SHP77 (cell line): ENCODE measurements around the gene QRSL1.
A peak's percentile ranks its signal among the peaks of the same experiment; 100 is the strongest.

Experiments used
- DNase-seq, 2 experiments: peaks; one replicate each; lab custom pipeline; 2025; lab: John Stamatoyannopoulos, UW

The QRSL1 gene

GRCh38 chr6:106684011-106684410 lies 54.6 kb downstream of the QRSL1 start:
- DNase-seq, result no peak

- no peak for DNase-seq
These were observed 56.5 kb downstream of the QRSL1 start for GRCh38 chr6:106685833-106686232.

GRCh38 chr6:106688177-106688951 lies 59.0 kb downstream of the QRSL1 start:
- DNase-seq, result no peak

- peak; percentile 61 to 73 for DNase-seq
These were observed 62.9 kb downstream of the QRSL1 start for GRCh38 chr6:106692112-106692818.

- no peak for DNase-seq
These were observed 63.4 kb downstream of the QRSL1 start for GRCh38 chr6:106692819-106693208.

DNA sequence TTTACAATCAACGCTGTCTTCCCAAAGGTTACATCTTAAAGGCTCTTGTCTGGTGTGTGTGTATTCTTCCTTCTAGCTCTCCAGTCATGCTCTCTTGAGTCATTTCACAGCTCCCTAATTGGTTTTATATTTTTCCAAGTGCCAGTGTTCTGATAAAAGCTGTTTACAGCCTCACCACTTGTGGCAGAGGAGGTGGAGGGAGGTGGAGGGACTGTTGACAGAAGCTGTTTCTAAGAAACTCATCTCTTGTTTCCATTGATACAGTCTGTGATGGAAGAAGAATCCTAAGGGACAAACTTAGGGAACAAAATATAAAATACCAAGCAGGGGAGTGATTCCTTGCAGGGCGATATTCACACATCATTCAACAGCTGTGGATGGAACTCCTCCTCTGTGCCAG lies 64.0 kb downstream of the QRSL1 start:
- DNase-seq, result no peak

DNA sequence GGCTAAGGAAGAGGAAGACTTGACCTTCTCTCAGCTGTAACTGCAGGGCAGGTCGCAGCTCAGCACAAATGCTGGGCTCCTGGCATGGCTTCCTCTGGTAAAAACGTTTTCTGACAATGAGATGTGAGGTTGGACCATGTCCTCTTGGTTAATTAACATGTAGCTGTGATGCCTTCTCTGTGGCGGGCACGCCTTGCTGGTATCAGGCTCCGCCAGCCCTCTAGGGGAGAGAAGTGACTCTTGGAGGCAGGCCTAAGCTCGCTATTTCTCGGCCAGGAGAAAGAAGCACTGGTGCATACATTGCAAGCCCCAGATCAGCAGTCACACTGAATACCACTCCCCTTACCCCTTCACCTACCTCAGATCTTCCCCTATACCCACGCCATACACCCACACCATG lies 65.0 kb downstream of the QRSL1 start:
- DNase-seq, result no peak

DNA sequence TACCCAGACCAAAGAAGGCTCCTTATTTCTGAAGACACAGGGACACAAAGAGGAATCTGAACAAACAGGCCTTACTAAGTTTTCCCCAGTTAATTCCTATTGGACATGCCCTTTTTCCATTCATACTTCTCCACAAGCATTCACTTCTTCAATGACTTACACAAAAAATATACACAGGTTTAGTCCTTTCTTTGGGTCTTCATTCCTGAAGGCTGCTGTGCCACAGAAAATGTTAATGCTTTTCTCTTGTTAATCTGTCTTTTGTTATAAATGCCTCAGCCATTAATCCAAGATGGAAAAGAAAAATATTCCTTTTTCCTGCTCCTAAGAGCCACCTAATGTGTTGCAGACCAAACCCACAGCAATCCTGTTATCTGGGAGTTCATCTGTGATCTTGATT lies 71.2 kb downstream of the QRSL1 start:
- no peak for DNase-seq

DNA sequence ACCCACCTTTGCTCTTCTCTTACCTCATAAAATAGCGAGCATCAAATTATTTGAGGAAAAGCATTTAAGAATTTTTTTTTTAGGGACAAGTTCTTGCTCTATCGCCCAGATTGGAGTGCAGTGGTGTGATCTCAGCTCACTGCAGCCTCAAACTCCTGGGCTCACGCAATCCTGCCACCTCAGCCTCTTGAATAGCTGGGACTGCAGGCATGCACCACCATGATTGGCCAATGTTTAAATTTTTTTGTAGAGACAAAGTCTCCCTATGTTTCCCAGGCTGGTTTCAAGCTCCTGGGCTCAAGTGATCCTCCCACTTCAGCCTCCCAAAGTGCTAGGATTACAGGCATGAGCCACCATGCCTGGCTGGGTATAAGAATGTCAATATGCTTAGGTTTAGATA lies 71.8 kb downstream of the QRSL1 start:
- DNase-seq, result peak in 1 of 2 experiments; percentile 21

DNA sequence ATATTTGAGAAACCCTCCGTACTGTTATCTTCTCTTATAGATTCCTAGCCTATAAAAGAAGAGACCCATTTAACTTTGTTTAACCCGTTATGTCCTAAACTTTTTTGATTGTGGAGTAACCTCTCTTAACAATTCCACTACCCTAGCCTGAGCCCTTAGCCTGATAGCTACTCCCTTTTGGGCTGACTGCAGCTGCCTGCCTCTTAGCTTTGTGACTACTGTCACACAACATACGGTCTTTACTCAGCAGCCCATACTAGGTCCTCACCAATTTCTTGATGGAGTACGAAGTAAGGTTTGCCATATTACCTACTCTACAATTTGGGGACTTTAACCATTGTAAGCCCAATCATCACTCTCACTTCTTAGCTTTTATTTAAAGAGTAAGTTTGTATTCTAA lies 72.7 kb downstream of the QRSL1 start:
- peak; percentile 75 to 81 for DNase-seq

GRCh38 chr6:106702451-106703110 lies 73.2 kb downstream of the QRSL1 start:
- DNase-seq, result peak; percentile 90 to 93

GRCh38 chr6:106704327-106704726 lies 74.9 kb downstream of the QRSL1 start:
- no peak for DNase-seq

DNA sequence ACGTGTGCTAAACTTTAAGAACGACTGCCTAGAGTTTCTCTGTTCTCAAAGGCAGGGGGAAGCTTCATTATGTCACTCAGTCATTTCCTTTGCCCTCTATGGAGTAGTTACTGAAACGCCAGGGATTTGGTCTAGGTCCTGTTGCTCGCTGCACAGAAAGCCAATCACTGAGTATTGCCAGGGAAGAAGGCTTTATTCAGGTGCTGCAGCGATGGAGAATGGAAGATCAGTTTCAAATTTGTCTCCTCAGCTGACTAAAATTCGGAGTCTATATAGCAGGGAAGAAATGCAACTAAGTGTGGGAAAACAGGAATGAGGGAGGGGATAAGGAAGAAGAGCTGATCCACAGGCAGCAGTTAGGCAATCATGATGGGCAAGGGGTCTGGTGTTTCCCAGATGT lies 75.8 kb downstream of the QRSL1 start:
- no peak for DNase-seq

GRCh38 chr6:106710580-106710979 lies 81.2 kb downstream of the QRSL1 start:
- no peak for DNase-seq

DNA sequence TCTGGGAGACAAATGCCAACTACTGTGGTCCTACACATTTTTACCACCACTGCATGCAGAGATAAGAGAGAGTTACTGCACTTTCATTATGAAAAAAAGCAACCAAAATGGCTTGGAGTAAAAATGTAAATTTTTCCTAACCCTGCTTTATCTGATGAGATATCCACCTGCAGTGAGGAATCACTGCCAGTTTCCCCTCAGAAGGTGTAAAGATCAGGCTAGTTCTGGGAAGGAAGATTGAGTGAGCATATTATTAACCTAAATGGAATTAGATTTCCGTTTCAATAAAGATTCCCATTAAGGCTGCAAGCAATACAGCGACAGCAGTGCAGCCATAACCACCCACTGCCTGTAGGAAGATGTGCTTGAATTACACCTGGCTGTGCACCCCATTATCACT lies 84.9 kb downstream of the QRSL1 start:
- no peak for DNase-seq

- DNase-seq, result no peak
These were observed 86.5 kb downstream of the QRSL1 start for GRCh38 chr6:106715922-106716321.

GRCh38 chr6:106716966-106717365 lies 87.6 kb downstream of the QRSL1 start:
- DNase-seq, result no peak
